ENCODE measurements around the gene RSPH6A.

- TF ChIP-seq POLR2A (IDR thresholded peaks at IDR 0.05) (no peak), CTCF (IDR thresholded peaks at IDR 0.05) (no peak)
These were observed 41.7 kb downstream of the RSPH6A start for GRCh38 chr19:45773384-45773783.
